ENCODE measurements around the gene SLC6A11.

DNA sequence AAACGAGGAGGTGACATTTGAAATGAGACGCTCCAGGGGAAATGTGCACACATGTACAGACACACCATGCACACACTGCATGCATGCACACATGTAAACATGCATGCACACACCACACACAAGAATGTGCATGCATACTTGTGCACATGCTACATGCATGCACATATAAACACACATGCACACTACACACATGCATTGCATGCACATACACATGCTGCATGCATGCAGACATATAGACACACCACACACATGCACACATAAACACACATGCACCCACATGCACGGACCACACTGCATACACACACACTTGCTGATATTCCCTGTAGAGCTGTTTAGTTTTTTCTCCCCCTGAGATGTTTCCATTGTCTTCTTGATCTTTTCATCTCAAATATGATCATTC, 138.7 kb downstream of the SLC6A11 start:
- TF ChIP-seq, protein P1, sequence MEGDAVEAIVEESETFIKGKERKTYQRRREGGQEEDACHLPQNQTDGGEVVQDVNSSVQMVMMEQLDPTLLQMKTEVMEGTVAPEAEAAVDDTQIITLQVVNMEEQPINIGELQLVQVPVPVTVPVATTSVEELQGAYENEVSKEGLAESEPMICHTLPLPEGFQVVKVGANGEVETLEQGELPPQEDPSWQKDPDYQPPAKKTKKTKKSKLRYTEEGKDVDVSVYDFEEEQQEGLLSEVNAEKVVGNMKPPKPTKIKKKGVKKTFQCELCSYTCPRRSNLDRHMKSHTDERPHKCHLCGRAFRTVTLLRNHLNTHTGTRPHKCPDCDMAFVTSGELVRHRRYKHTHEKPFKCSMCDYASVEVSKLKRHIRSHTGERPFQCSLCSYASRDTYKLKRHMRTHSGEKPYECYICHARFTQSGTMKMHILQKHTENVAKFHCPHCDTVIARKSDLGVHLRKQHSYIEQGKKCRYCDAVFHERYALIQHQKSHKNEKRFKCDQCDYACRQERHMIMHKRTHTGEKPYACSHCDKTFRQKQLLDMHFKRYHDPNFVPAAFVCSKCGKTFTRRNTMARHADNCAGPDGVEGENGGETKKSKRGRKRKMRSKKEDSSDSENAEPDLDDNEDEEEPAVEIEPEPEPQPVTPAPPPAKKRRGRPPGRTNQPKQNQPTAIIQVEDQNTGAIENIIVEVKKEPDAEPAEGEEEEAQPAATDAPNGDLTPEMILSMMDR (IDR thresholded peaks at IDR 0.05) = no peak
- no peak for TF ChIP-seq POLR2A (IDR thresholded peaks at IDR 0.05)
